ENCODE measurements around the gene TMPRSS6. TPM values are rescaled to one million over a fixed set of nuclear protein-coding genes. Genes with fewer than 3 reads are reported as not detected.

Gene TMPRSS6
- total RNA-seq, 1 donor from 2014 or later, result not detected

DNA sequence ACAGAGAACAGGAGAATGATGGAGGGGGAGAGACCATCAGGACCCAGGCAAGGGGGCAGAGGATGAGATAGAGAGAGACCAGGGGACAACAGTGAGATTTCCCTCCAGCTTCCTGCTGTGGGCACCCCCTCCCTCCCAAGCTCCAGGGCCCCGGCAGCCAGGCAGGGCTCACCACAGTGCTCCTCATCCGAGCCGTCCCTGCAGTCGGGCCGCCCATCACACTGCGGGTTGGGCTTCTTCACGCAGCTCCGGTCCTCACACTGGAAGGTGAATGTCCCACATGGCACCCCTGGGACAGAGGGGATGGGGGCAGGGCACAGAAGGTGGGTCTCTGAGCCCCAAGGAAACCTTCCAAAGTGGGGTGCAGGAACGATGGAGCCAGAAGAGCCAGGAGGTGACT lies 38.8 kb downstream of the TMPRSS6 start:
- intact Hi-C loops (cut with DNase I), result no loop called here
- H3K9me3 ChIP-seq, result no peaks in the 10 kb centered on the region
- H3K27me3 ChIP-seq, result peaks cover 10% of the 10 kb centered on the region
- DNase-seq (ENCODE audit: extremely low spot score in 2 of 2), result no peak
- TF ChIP-seq POLR2AphosphoS5 (IDR thresholded peaks at IDR 0.05; ENCODE audit: insufficient read depth in 1 of 2, low read depth in 1 of 2) (no peak), POLR2A (IDR thresholded peaks at IDR 0.05) (no peak)
- TF ChIP-seq, protein P1, sequence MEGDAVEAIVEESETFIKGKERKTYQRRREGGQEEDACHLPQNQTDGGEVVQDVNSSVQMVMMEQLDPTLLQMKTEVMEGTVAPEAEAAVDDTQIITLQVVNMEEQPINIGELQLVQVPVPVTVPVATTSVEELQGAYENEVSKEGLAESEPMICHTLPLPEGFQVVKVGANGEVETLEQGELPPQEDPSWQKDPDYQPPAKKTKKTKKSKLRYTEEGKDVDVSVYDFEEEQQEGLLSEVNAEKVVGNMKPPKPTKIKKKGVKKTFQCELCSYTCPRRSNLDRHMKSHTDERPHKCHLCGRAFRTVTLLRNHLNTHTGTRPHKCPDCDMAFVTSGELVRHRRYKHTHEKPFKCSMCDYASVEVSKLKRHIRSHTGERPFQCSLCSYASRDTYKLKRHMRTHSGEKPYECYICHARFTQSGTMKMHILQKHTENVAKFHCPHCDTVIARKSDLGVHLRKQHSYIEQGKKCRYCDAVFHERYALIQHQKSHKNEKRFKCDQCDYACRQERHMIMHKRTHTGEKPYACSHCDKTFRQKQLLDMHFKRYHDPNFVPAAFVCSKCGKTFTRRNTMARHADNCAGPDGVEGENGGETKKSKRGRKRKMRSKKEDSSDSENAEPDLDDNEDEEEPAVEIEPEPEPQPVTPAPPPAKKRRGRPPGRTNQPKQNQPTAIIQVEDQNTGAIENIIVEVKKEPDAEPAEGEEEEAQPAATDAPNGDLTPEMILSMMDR (IDR thresholded peaks at IDR 0.05), result no peak
- H3K36me3 ChIP-seq, result no peaks in the 10 kb centered on the region
- no peak overlapping the region for H3K27ac ChIP-seq
- H3K4me1 ChIP-seq, result no peaks in the 10 kb centered on the region
- no peak overlapping the region for H3K4me3 ChIP-seq

DNA sequence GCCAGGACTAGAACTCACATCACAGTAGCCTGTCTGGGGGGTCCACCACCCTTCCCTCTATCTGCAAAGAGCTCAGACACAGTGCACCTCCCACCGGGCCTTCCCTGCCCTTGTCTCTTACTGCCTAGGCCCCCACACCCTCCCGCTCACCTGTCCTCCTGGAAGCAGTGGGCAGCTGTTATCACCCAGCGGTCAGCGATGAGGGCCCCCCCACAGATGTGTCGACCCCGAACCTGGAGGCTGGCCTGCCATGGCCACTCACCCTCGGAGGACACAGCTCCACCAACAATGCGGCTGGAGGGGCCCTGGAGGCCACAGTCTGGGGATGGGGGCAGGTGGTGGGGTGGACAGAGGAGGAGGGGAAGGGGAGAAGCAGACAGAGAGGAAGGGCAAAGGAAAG lies 39.2 kb downstream of the TMPRSS6 start:
- Histone ChIP-seq H3K4me1 (no peaks in the 10 kb centered on the region), H3K9me3 (no peaks in the 10 kb centered on the region), H3K27me3 (peaks cover 10% of the 10 kb centered on the region), H3K27ac (no peak overlapping the region), H3K4me3 (no peak overlapping the region), H3K36me3 (no peaks in the 10 kb centered on the region)
- no peak for DNase-seq (ENCODE audit: extremely low spot score in 2 of 2)
- intact Hi-C loops (cut with DNase I), result no loop called here
- TF ChIP-seq POLR2AphosphoS5 (IDR thresholded peaks at IDR 0.05; ENCODE audit: insufficient read depth in 1 of 2, low read depth in 1 of 2), result no peak
- TF ChIP-seq POLR2A (IDR thresholded peaks at IDR 0.05), result no peak
- TF ChIP-seq, protein P1 (IDR thresholded peaks at IDR 0.05), result no peak

DNA sequence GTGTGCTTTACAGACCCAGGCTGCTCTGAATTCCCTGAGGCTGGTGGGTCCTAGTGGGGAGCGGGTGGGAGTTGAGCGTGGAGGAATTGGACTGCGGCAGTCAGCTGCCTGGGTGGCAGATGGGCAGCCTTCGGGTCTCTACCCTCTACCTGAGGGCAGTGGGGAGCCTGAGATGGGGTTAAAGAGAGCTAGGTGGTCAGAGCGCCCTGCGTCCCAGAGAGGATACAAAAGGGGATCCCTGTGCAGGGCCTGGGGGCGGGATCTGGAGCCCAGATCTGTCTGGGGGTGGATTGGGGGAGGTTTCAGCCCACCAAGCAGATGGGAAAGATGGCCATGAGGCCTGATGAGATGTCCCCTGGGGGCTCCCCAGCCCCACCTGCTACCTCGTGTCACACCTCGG lies 39.8 kb downstream of the TMPRSS6 start:
- Histone ChIP-seq H3K36me3 (no peaks in the 10 kb centered on the region), H3K4me3 (no peak overlapping the region), H3K27ac (no peak overlapping the region), H3K9me3 (no peaks in the 10 kb centered on the region), H3K27me3 (peaks cover 10% of the 10 kb centered on the region), H3K4me1 (no peaks in the 10 kb centered on the region)
- intact Hi-C loops (cut with DNase I), result no loop called here
- no peak for TF ChIP-seq POLR2A (IDR thresholded peaks at IDR 0.05)
- TF ChIP-seq, protein P1 (IDR thresholded peaks at IDR 0.05), result no peak
- TF ChIP-seq POLR2AphosphoS5 (IDR thresholded peaks at IDR 0.05; ENCODE audit: insufficient read depth in 1 of 2, low read depth in 1 of 2), result no peak
- DNase-seq (ENCODE audit: extremely low spot score in 2 of 2), result no peak

DNA sequence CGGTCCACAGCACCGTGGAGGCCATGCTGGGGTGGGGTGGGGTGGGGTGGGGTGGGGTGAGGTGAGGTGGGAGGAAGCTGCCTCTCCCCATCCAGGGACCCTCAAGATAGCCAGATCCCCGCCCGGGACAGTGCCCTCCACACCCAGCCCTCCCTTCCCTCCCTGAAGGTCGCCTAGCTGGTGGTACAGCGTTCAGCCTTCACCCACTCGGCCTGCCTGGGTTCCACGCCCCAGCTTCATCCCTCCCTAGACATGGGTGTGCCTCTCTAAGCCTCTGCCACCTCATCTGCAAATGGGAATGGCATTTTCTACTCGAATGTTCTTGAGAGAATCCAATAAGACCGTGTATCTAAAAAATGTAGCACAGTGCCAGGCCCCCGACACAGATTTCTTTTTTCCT lies 40.2 kb downstream of the TMPRSS6 start:
- no peaks in the 10 kb centered on the region for H3K4me1 ChIP-seq
- intact Hi-C loops (cut with DNase I), result no loop called here
- H3K27ac ChIP-seq, result no peak overlapping the region
- TF ChIP-seq POLR2A (IDR thresholded peaks at IDR 0.05) (no peak), POLR2AphosphoS5 (IDR thresholded peaks at IDR 0.05; ENCODE audit: insufficient read depth in 1 of 2, low read depth in 1 of 2) (no peak)
- TF ChIP-seq, protein P1 (IDR thresholded peaks at IDR 0.05), result no peak
- H3K36me3 ChIP-seq, result no peaks in the 10 kb centered on the region
- peaks cover 10% of the 10 kb centered on the region for H3K27me3 ChIP-seq
- no peaks in the 10 kb centered on the region for H3K9me3 ChIP-seq
- DNase-seq (ENCODE audit: extremely low spot score in 2 of 2), result no peak
- H3K4me3 ChIP-seq, result no peak overlapping the region

DNA sequence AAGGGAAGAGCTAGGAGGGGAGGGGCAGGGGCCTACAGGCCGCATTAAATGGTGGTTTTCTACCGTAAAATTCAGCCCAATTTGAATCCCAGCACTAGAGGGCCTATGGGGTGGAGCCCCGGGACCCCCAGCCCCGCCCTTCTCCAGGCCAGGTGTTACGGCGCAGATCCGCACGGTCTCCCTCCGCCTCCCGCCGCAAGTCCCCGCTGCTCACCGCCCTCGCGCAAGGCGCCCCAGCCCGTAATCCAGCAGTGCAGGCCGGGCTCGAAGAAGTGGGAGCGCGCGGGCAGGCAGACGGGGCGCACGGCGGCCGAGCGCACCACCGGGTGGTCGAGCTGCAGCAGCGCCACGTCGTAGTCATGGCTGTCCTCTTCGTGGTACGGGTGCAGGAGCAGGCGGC lies 40.7 kb downstream of the TMPRSS6 start:
- Histone ChIP-seq H3K27me3 (peaks cover 10% of the 10 kb centered on the region), H3K9me3 (no peaks in the 10 kb centered on the region), H3K4me1 (no peaks in the 10 kb centered on the region), H3K4me3 (no peak overlapping the region), H3K27ac (no peak overlapping the region), H3K36me3 (no peaks in the 10 kb centered on the region)
- no peak for TF ChIP-seq POLR2A (IDR thresholded peaks at IDR 0.05)
- TF ChIP-seq POLR2AphosphoS5 (IDR thresholded peaks at IDR 0.05; ENCODE audit: insufficient read depth in 1 of 2, low read depth in 1 of 2), result no peak
- TF ChIP-seq, protein P1 (IDR thresholded peaks at IDR 0.05), result no peak
- no peak for DNase-seq (ENCODE audit: extremely low spot score in 2 of 2)
- intact Hi-C loops (cut with DNase I), result no loop called here
